Fibroblast of the aortic adventitia (primary cell): ENCODE data around the gene CD7. TPM values are rescaled to one million over a fixed set of nuclear protein-coding genes. Genes with fewer than 3 reads are reported as not detected.
"Not testable (repeated sequence)": the region's sequence is repeated elsewhere in the genome, so short reads cannot be mapped to it uniquely, and the experiment has no call there.

ENCODE experiments used
- DNase-seq: peaks from one replicate; pipeline ENCODE4 v3.0.0-alpha.2; 2010; ENCODE audit warnings: low read depth
- H3K4me3 ChIP-seq: 2 replicates; pipeline ENCODE4 v1.5.1; 2011; ENCODE audit warnings: low read depth, mild to moderate bottlenecking, control low read depth, low read length, moderate library complexity
- total RNA-seq: library from RNA; depleted of rRNA; stranded (reverse); fragments of >200 nt; gene quantifications from 2 replicates; pipeline ENCODE4 v1.2.3, GENCODE V29; 2012; ENCODE audit warnings: low replicate concordance
- TF ChIP-seq, protein P1 (sequence below): IDR thresholded peaks from 2 replicates; pipeline ENCODE4 v1.5.1; 2011; ENCODE audit warnings: mild to moderate bottlenecking, low read length, control low read depth, inconsistent platforms; ENCODE audit not compliant: insufficient read depth

The CD7 gene
- not detected in 2 replicates for total RNA-seq

DNA sequence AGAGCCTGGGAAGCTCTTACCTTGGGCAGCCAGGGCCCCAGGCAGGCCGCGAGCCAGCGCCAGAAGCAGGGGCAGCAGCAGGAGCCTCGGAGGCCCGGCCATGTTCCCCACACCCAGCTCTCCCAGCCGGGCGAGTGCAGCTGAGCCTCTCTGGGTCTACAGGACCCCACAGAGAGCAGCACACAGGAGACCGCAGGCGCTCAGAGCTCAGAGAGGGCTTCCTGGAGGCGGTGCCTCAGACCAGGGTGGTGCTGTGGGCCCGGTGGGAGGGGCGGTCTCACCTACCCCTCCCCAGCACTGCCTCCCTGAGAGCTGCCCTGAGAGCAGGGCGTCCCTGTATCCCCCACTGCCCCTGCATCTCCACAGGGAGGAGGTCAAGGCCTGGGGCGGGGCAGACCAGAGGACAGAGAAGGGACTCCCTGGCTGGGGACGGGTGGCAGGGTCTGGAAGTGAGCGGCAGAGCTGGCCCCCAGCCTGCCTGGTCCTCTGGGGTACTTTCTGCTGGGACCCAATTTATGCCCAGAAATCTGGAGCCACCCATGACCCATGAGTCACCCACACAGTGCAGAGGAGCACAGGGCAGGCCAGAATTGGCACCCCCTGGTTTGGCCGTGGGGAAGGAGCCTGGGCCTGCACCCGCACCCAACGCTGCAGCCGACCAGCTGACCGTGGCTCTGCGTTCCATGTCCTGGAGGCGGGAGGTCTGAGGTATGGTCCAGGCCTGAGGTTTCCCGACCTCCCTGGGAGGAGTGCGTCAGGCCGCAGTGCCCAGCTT lies at the start of gene CD7:
Gene CD7 (minus strand): TSS at position 215 of the 775 bp plus-strand sequence. CDS start 113 bp downstream, at position 102.
- H3K4me3 ChIP-seq: no peak within 1 kb of the TSS
- DNase-seq: no peak
- TF ChIP-seq, protein P1, sequence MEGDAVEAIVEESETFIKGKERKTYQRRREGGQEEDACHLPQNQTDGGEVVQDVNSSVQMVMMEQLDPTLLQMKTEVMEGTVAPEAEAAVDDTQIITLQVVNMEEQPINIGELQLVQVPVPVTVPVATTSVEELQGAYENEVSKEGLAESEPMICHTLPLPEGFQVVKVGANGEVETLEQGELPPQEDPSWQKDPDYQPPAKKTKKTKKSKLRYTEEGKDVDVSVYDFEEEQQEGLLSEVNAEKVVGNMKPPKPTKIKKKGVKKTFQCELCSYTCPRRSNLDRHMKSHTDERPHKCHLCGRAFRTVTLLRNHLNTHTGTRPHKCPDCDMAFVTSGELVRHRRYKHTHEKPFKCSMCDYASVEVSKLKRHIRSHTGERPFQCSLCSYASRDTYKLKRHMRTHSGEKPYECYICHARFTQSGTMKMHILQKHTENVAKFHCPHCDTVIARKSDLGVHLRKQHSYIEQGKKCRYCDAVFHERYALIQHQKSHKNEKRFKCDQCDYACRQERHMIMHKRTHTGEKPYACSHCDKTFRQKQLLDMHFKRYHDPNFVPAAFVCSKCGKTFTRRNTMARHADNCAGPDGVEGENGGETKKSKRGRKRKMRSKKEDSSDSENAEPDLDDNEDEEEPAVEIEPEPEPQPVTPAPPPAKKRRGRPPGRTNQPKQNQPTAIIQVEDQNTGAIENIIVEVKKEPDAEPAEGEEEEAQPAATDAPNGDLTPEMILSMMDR: no peak

DNA sequence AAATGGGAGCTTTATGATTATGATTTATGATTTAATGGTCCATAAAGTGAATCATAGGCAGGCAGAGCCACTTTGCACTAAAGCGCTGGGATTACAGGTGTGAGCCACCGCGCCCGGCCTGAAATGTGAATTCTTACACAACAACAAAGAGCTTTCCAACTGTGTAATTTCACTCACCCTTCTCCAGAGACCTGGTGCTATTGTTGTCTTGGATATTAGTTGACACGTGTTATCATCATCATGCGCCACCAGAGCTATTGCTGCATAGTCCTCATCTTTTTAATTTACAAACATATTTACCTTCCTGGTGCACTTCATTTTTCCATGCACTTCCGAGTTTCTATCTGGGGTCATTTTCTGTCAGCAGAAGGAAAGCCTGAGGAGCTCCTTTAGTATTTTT lies 49.3 kb upstream of the CD7 start:
- TF ChIP-seq, protein P1: no peak
- DNase-seq: no peak
- H3K4me3 ChIP-seq: no peak overlapping the region

DNA sequence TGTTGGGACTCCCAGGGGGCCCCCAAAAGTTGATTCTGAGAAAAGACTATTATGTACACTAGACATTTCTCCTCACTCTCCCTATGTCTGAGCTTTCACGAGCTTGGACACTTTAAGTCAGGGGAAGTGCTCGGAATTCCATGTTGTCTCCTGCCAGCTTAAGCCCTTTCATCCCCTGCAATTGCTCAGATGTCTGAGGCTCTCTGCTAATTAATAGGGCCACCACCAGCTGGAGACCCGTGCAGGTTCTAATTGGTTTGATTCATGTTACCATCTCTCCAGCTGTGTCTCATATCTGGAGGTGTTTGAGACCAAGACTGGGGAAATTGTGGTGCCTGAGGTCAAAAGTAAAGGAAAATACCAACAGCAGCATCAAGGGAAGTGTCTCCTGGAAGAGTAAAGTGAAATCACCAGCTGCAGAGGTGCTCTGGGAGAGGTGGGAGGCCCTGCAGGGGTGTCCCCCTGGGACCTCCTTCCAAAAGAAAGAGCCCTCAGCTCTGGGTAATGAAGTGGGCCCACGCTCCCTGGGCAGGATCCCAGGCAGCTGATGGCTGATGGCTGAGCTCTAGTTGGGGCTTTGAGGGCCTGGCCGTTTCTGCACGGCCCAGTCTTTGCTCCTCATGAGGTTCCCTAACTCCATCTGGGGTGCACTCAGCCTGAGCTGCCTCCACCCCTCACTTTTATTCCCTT lies 48.3 kb upstream of the CD7 start:
- no peak overlapping the region for H3K4me3 ChIP-seq
- no peak for DNase-seq
- TF ChIP-seq, protein P1: no peak

DNA sequence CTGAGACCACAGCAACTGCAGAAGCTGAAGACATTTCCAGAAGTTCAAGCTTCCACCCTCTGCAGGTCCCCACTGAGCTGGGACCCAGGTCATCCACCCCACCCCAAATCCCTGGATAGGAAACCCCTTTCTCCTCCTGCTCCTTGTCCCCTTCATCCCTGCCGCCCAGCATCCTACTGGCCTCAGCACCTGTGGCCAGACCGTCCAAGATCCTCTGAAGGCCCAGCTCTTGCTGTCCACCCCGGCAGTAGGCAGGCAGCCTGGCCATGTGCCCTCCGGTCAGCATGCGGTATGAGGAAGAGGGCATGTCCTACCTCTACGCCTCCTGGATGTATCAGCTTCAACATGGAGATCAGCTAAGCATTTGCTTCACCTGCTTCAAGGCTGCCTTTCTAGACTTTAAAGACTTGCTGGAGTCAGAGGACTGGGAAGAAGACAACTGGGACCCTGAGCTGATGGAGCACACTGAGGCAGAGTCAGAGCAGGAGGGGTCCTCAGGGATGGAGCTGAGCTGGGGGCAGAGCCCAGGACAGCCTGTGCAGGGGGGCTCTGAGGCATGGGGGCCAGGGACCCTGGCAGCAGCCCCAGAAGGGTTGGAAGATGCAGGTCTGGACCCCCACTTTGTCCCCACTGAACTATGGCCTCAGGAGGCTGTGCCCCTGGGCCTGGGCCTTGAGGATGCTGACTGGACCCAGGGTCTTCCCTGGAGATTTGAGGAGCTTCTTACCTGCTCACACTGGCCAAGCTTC lies 44.7 kb upstream of the CD7 start:
- no peak for DNase-seq
- H3K4me3 ChIP-seq: no peak overlapping the region
- TF ChIP-seq, protein P1: no peak

DNA sequence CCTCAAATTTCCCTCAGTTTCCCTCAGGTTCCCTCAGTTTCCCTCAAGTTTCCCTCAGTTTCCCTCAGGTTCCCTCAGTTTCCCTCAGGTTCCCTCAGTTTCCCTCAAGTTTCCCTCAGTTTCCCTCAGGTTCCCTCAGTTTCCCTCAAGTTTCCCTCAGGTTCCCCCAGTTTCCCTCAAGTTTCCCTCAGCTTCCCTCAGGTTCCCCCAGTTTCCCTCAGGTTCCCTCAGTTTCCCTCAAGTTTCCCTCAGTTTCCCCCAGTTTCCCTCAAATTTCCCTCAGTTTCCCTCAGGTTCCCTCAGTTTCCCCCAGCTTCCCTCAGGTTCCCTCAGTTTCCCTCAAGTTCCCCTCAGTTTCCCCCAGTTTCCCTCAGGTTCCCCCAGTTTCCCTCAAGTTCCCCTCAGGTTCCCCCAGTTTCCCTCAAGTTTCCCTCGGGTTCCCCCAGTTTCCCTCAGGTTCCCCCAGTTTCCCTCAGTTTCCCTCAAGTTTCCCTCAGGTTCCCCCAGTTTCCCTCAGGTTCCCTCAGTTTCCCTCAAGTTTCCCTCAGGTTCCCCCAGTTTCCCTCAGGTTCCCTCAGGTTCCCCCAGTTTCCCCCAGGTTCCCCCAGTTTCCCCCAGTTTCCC lies 42.2 kb upstream of the CD7 start:
- H3K4me3 ChIP-seq, DNase-seq: not testable (repeated sequence)

DNA sequence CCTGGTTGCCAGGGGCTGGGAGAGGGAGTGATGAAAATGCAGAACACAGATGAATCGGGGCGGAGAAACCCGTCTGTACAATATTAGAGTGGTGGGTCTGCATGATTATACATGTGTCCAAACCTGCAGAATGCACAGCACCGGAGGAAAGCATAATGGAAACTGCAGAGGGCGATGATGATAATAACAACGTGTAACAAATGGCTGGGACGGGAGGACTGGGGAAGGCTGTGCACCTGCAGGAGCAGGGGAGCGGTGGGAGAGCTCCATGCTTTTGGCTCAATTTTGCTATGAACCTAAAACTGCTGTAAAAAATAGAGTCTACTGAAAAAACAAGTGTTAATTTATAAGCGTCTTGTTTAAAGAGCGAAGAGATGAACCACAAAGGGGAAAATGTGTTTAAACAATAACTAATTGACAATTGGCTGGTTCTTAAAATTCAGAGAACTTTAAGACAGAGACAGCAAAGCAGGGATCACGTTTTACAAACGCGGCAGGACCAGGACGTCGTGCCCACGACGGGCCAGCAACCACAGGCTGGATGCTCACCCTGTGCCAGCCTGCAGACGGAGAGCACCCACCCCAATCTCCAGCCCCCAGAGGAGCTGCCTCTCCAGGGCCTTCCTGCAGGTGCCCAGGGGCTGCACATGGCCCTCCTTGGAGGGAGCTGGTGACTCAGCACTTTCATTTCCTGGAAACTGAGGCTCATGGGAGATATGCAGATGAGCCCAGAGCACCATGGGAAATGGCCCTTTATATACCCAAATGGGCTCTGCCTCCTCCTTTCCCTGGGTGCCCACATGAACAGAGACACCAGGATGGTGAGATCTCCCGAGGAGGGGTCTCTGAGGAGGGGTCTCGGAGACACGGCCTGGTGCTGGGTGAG lies 41.3 kb upstream of the CD7 start, which contains the start of gene TEX19:
Gene TEX19 (plus strand): TSS at position 783 of the 886 bp plus-strand sequence. CDS start 2,904 bp downstream, outside the sequence.
- TF ChIP-seq, protein P1: no peak
- no peak for DNase-seq
- H3K4me3 ChIP-seq: no peak within 1 kb of the TSS
